GM12872 (cell line): ENCODE measurements around the gene BMP6.

Experiments used
- TF ChIP-seq, protein P1 (sequence below): IDR thresholded peaks from 3 replicates; pipeline ENCODE4 v1.5.1; 2011; ENCODE audit warnings: low read depth, mild to moderate bottlenecking, low read length, moderate library complexity; ENCODE audit not compliant: insufficient read depth

BMP6 gene

GRCh38 chr6:7879043-7879442 is 153.1 kb downstream of the BMP6 start:
- TF ChIP-seq, protein P1, sequence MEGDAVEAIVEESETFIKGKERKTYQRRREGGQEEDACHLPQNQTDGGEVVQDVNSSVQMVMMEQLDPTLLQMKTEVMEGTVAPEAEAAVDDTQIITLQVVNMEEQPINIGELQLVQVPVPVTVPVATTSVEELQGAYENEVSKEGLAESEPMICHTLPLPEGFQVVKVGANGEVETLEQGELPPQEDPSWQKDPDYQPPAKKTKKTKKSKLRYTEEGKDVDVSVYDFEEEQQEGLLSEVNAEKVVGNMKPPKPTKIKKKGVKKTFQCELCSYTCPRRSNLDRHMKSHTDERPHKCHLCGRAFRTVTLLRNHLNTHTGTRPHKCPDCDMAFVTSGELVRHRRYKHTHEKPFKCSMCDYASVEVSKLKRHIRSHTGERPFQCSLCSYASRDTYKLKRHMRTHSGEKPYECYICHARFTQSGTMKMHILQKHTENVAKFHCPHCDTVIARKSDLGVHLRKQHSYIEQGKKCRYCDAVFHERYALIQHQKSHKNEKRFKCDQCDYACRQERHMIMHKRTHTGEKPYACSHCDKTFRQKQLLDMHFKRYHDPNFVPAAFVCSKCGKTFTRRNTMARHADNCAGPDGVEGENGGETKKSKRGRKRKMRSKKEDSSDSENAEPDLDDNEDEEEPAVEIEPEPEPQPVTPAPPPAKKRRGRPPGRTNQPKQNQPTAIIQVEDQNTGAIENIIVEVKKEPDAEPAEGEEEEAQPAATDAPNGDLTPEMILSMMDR = no peak

GRCh38 chr6:7879579-7879978 is 153.7 kb downstream of the BMP6 start:
- TF ChIP-seq, protein P1 = no peak

DNA sequence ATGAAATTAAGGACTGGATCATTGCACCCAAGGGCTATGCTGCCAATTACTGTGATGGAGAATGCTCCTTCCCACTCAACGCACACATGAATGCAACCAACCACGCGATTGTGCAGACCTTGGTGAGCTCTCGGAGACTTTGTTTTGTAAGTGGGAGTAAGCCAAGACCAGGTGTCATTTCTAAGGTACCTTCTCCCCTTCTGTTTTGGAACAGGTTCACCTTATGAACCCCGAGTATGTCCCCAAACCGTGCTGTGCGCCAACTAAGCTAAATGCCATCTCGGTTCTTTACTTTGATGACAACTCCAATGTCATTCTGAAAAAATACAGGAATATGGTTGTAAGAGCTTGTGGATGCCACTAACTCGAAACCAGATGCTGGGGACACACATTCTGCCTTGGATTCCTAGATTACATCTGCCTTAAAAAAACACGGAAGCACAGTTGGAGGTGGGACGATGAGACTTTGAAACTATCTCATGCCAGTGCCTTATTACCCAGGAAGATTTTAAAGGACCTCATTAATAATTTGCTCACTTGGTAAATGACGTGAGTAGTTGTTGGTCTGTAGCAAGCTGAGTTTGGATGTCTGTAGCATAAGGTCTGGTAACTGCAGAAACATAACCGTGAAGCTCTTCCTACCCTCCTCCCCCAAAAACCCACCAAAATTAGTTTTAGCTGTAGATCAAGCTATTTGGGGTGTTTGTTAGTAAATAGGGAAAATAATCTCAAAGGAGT is 154.2 kb downstream of the BMP6 start:
- TF ChIP-seq, protein P1 = no peak

- TF ChIP-seq, protein P1 = no peak
Observed at GRCh38 chr6:7880718-7881107, 154.8 kb downstream of the BMP6 start.

DNA sequence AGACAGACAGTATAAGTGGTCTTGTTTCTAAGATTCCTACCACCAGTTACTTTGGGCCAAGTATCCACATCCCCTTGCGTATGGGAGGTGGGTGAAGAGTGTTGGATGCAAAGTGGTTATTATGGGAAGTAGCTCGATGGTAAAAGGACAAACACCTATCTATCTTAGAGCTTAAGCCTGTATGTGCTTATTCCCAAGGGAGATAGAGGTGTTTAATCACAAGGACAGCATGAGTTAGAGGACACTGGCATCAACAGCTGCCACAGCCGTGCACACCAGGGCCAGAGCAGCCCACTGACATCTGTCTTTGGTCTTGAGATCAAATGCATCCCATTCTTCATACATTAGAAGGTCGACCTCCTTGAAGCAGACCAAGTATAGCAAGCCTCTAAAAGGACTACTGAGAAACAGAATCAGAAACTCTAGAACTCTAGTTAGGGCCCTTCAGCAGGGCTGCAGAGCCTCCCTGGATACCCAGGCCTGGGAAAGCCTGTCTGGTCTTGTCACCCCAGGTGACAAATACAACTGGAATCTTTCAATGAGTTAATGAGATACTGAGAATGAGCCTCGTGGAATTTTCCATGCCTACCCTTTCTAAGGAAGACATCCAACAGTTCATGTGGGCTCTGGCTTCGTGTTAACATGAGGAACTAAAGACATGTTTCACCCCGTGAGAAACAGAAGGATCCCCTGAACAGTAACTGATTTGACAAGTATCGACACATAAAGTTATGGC is 156.0 kb downstream of the BMP6 start:
- TF ChIP-seq, protein P1 = no peak

GRCh38 chr6:7882505-7883257 is 156.8 kb downstream of the BMP6 start:
- TF ChIP-seq, protein P1 = no peak

DNA sequence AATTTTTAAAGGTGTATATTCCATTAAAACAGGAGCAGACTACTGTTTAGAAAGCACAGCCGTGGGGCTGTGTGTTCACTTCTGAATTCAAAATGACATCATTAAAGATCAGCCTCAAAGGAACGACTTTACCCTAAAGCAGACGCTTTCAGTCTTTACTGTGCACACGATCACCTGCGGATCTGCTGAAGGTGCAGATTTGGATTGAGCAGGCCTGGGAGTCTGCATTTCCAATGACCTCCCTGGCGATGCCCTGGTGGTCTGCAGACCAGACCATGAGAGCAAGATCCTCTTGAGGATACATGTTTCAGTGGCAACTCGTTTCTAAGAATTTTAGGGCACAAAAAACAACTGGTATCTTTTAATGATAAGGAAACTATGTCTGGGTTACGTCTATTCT is 157.5 kb downstream of the BMP6 start:
- TF ChIP-seq, protein P1 = no peak
